Measurements from ENCODE around the gene BCR. TPM values are rescaled to one million over a fixed set of nuclear protein-coding genes. Genes with fewer than 3 reads are reported as not detected.

The BCR gene
- total and polyA plus RNA-seq, 12 donors = 10.9 to 33.4 (median 25.8) TPM

DNA sequence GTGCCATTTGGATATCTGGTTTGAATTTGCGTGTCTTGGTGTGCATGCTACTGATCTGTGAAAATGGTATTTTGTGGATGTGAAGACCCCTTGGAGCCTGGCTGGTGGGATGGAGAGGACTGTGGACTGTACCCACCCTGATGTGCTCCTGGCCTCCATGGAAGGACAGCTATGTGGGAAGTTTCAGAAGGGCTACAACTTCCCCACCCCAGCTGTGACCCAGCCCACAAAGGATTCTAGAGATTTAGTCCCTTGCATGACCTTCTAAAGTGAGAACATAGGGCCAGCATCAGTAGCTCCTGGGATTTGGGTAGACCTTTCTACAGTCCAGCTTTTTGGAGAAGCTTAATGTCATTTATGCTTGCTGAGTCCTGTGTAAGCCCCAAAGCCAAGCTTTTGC, 173.4 kb downstream of the BCR start:
- Histone ChIP-seq H3K4me3 (no peak overlapping the region), H3K27me3 (peaks cover 0 to 25% (median 11%) of the 10 kb centered on the region in 7 donors), H3K36me3 (no peaks in the 10 kb centered on the region), H3K27ac (no peak overlapping the region), H3K9me3 (no peaks in the 10 kb centered on the region), H3K4me1 (no peaks in the 10 kb centered on the region)
- intact Hi-C loops (cut with DNase I) = no loop called here
- ATAC-seq = no peak
- 96 to 98% methylated on average over 1 of the region's 1 CpG for WGBS, 2 donors
- DNase-seq = no peak
- TF ChIP-seq, protein P1, sequence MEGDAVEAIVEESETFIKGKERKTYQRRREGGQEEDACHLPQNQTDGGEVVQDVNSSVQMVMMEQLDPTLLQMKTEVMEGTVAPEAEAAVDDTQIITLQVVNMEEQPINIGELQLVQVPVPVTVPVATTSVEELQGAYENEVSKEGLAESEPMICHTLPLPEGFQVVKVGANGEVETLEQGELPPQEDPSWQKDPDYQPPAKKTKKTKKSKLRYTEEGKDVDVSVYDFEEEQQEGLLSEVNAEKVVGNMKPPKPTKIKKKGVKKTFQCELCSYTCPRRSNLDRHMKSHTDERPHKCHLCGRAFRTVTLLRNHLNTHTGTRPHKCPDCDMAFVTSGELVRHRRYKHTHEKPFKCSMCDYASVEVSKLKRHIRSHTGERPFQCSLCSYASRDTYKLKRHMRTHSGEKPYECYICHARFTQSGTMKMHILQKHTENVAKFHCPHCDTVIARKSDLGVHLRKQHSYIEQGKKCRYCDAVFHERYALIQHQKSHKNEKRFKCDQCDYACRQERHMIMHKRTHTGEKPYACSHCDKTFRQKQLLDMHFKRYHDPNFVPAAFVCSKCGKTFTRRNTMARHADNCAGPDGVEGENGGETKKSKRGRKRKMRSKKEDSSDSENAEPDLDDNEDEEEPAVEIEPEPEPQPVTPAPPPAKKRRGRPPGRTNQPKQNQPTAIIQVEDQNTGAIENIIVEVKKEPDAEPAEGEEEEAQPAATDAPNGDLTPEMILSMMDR (IDR thresholded peaks at IDR 0.05) = no peak

DNA sequence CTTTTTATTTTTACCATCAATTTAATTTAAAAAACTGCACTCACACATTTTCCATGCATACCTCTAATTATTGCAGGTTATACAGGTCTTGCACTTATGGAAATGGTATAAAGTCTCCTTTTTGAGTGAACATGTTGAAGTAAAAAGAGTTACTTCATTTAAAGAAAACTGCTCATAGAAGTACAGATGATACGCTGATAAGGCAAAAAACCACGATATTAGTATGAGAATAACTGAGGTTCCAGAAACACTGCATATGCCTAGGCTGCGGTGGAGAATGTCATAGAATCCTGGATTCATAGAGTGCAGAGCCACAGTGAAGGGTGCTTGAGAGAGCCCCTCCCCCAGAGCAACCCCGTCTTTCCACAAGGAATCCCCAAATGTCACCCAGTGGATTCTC, 175.8 kb downstream of the BCR start:
- H3K36me3 ChIP-seq = no peaks in the 10 kb centered on the region
- WGBS, 2 donors = 71 to 79% methylated on average over 4 of the region's 4 CpGs
- H3K27me3 ChIP-seq = peaks cover 0 to 21% (median 11%) of the 10 kb centered on the region in 7 donors
- DNase-seq (no peak), ATAC-seq (no peak)
- H3K4me3 ChIP-seq = no peak overlapping the region
- H3K27ac ChIP-seq = no peak overlapping the region
- intact Hi-C loops (cut with DNase I) = no loop called here
- no peaks in the 10 kb centered on the region for H3K4me1 ChIP-seq
- no peaks in the 10 kb centered on the region for H3K9me3 ChIP-seq
- TF ChIP-seq, protein P1 (IDR thresholded peaks at IDR 0.05) = no peak

DNA sequence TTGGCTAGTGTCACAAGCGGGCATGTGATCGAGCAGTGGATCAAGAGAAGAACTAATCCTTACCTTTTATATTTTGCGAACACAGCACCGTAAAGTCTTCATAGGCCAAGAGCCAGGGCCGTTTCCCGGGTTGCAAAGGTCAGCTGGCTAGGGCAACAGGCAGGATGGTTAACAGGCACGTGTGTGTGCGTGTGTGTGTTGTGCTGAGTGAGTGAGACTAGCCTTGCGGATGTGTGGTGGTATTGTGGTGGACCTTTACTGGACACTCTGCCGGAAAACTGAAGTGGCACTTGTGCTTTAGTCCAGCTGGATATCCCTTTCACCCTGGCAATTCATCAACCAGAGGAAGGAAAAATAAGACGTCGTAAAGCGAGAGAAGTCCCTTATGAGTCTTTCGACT, 176.7 kb downstream of the BCR start:
- 67 to 80% methylated on average over 14 of the region's 14 CpGs for WGBS, 2 donors
- Histone ChIP-seq H3K27me3 (peaks cover 0 to 16% (median 11%) of the 10 kb centered on the region in 7 donors), H3K27ac (no peak overlapping the region), H3K9me3 (no peaks in the 10 kb centered on the region), H3K36me3 (no peaks in the 10 kb centered on the region), H3K4me1 (no peaks in the 10 kb centered on the region), H3K4me3 (no peak overlapping the region)
- intact Hi-C loops (cut with DNase I) = no loop called here
- ATAC-seq = no peak
- TF ChIP-seq, protein P1 (IDR thresholded peaks at IDR 0.05) = no peak
- no peak for DNase-seq

DNA sequence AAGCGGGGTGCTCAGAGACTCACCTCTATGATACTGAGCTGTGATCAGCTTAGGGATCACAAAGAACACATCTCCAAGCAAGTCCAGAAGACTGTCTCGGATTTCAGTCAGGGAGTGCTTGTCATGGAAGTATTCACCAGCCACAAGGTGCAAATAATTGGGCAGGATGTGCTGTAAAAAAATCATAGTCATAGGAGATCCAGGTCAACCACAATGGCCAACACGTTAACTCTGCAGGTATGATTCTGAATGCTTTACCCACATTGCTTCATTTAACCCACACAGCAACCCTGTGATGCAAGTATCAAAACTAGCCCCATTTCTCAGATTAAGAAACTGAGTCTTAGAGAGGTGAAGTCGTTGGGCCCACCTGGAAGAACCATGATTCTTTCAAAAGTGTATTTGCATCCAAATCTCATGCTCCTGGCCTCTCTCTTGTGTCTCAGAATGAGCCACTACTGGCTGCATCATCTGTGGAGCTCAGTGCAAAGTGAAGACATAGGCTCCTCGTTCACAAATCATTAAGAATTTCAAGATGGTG, 179.3 kb downstream of the BCR start:
- WGBS, 2 donors = 65 to 66% methylated on average over 5 of the region's 5 CpGs

More for the DNA sequence above, 179.3 kb downstream of the BCR start:
- H3K27me3 ChIP-seq = no peaks in the 10 kb centered on the region
- DNase-seq = no peak
- intact Hi-C loops (cut with DNase I) = no loop called here
- no peaks in the 10 kb centered on the region for H3K36me3 ChIP-seq
- H3K4me1 ChIP-seq = no peaks in the 10 kb centered on the region
- no peak overlapping the region for H3K4me3 ChIP-seq
- H3K9me3 ChIP-seq = no peaks in the 10 kb centered on the region
- ATAC-seq = no peak
- no peak overlapping the region for H3K27ac ChIP-seq
- TF ChIP-seq, protein P1 (IDR thresholded peaks at IDR 0.05) = no peak
